Liver (tissue), 9 donors: ENCODE data around the gene TXNDC16. TPM values are rescaled to one million over a fixed set of nuclear protein-coding genes. Genes with fewer than 3 reads are reported as not detected.

ENCODE experiments used
- DNase-seq: peaks from one replicate; pipeline ENCODE4 v3.0.0-alpha.2; 2017; ENCODE audit warnings: low spot score
- H3K27ac ChIP-seq, 2 donors: one replicate each; pipeline ENCODE4 v1.7.0; 2013; ENCODE audit warnings: inconsistent platforms in 2 of 2, low read length in 2 of 2, control low read depth in 1 of 2, low read depth in 1 of 2, mild to moderate bottlenecking in 1 of 2
- H3K27me3 ChIP-seq, 4 donors: one replicate each; pipeline versions ENCODE4 v1.6.1 to v1.7.0; 2013; ENCODE audit warnings: low read length in 3 of 4, inconsistent platforms in 1 of 4, mild to moderate bottlenecking in 1 of 4, moderate library complexity in 1 of 4; ENCODE audit not compliant: control insufficient read depth in 4 of 4, insufficient read depth in 4 of 4
- H3K36me3 ChIP-seq, 4 donors: one replicate each; pipeline versions ENCODE4 v1.6.1 to v1.7.0; 2013; ENCODE audit warnings: low read length in 3 of 4, mild to moderate bottlenecking in 3 of 4, low read depth in 1 of 4, moderate library complexity in 1 of 4; ENCODE audit not compliant: control insufficient read depth in 4 of 4, insufficient read depth in 3 of 4
- H3K4me1 ChIP-seq, 4 donors: one replicate each; pipeline versions ENCODE4 v1.6.1 to v1.7.0; 2013; ENCODE audit warnings: low read length in 3 of 4, mild to moderate bottlenecking in 3 of 4, moderate library complexity in 1 of 4; ENCODE audit not compliant: control insufficient read depth in 4 of 4, insufficient read depth in 4 of 4
- H3K4me3 ChIP-seq, 3 donors: one replicate each; pipeline versions ENCODE4 v1.6.1 to v1.7.0; 2013; ENCODE audit warnings: low read length in 3 of 3, control low read depth in 1 of 3, low read depth in 1 of 3, mild to moderate bottlenecking in 1 of 3
- H3K9ac ChIP-seq, 2 donors: one replicate each; pipeline ENCODE4 v1.7.0; 2013; ENCODE audit warnings: low read length in 2 of 2, mild to moderate bottlenecking in 2 of 2, moderate library complexity in 2 of 2, control low read depth in 1 of 2, low read depth in 1 of 2
- H3K9me3 ChIP-seq, 4 donors: one replicate each; pipeline versions ENCODE4 v1.6.1 to v1.7.0; 2013; ENCODE audit warnings: low read length in 3 of 4; ENCODE audit not compliant: control insufficient read depth in 4 of 4
- CTCF ChIP-seq: fragments of 150-350 bp; IDR thresholded peaks from 2 replicates; pipeline ENCODE4 v1.5.1; 2017; ENCODE audit warnings: improper control_type of control experiment, low read depth, low read length; ENCODE audit not compliant: missing input control
- EGR1 ChIP-seq, 2 donors: IDR thresholded peaks; 2 replicates each; pipeline ENCODE4 v1.6.1; 2016 to 2018; ENCODE audit warnings: antibody characterized with exemption in 2 of 2, low read depth in 2 of 2
- FOXA1 ChIP-seq: IDR thresholded peaks from 2 replicates; pipeline ENCODE4 v1.6.1; 2016; ENCODE audit warnings: antibody characterized with exemption
- FOXA2 ChIP-seq: IDR thresholded peaks from 2 replicates; pipeline ENCODE4 v1.6.1; 2016; ENCODE audit warnings: antibody characterized with exemption
- GABPA ChIP-seq, 2 donors: IDR thresholded peaks in 1 of 2; conservative IDR thresholded peaks in 1 of 2; 2 replicates each; pipeline ENCODE4 v1.6.1; 2016; ENCODE audit warnings: antibody characterized with exemption in 2 of 2, mild to moderate bottlenecking in 1 of 2, moderate library complexity in 1 of 2
- HNF4A ChIP-seq, 2 donors: conservative IDR thresholded peaks; 2 replicates each; pipeline ENCODE4 v1.6.1; 2016; ENCODE audit warnings: antibody characterized with exemption in 2 of 2, mild to moderate bottlenecking in 2 of 2
- HNF4G ChIP-seq: IDR thresholded peaks from 2 replicates; pipeline ENCODE4 v1.6.1; 2016; ENCODE audit warnings: antibody characterized with exemption
- JUND ChIP-seq, 2 donors: IDR thresholded peaks; 2 replicates each; pipeline ENCODE4 v1.6.1; 2016; ENCODE audit warnings: antibody characterized with exemption in 2 of 2
- NR2F2 ChIP-seq: IDR thresholded peaks from 2 replicates; pipeline ENCODE4 v1.6.1; 2016; ENCODE audit warnings: antibody characterized with exemption
- RAD21 ChIP-seq, 2 donors: IDR thresholded peaks; 2 replicates each; pipeline ENCODE4 v1.6.1; 2016; ENCODE audit warnings: antibody characterized with exemption in 2 of 2, mild to moderate bottlenecking in 2 of 2
- RXRA ChIP-seq, 2 donors: IDR thresholded peaks; 2 replicates each; pipeline ENCODE4 v1.6.1; 2017 to 2018; ENCODE audit warnings: antibody characterized with exemption in 2 of 2, mild to moderate bottlenecking in 1 of 2
- SP1 ChIP-seq: IDR thresholded peaks from 2 replicates; pipeline ENCODE4 v1.6.1; 2018; ENCODE audit warnings: antibody characterized with exemption, mild to moderate bottlenecking
- TAF1 ChIP-seq: conservative IDR thresholded peaks from 2 replicates; pipeline ENCODE4 v1.6.1; 2016; ENCODE audit warnings: antibody characterized with exemption, mild to moderate bottlenecking
- YY1 ChIP-seq: IDR thresholded peaks from 2 replicates; pipeline ENCODE4 v1.6.1; 2016; ENCODE audit warnings: antibody characterized with exemption, mild to moderate bottlenecking
- ZBTB33 ChIP-seq: IDR thresholded peaks from 2 replicates; pipeline ENCODE4 v1.6.1; 2016; ENCODE audit warnings: antibody characterized with exemption
- WGBS: extraction: QIAGEN DNeasy Blood & Tissue Kit; methylation state at CpG from one replicate; pipeline ENCODE4 v1.1.7; 2013; 5-methylcytosine and 5-hydroxymethylcytosine counted together
- polyA plus RNA-seq, 2 donors: library from polyadenylated mRNA; stranded (reverse) in 1 of 2; unstranded in 1 of 2; fragments of 200-250 nt in 1 of 2; fragments of >200 nt in 1 of 2; fragmentation: Nextera tagmentation in 1 of 2; extraction: Ambion mirVana in 1 of 2; gene quantifications; one replicate each; pipeline versions ENCODE4 v1.2.1 to v1.2.3, GENCODE V29; 2013 to 2015
- total RNA-seq, 2 donors: library from RNA; depleted of rRNA; stranded (reverse); fragments of >200 nt; gene quantifications; one replicate each; pipeline ENCODE4 v1.2.3, GENCODE V29; 2014
- TF ChIP-seq, protein P1 (sequence below): IDR thresholded peaks from 2 replicates; pipeline ENCODE4 v1.6.1; 2016; ENCODE audit warnings: antibody characterized with exemption, mild to moderate bottlenecking
- TF ChIP-seq, protein P2 (sequence below): IDR thresholded peaks from 2 replicates; pipeline ENCODE4 v1.6.1; 2016; ENCODE audit warnings: antibody characterized with exemption
- TF ChIP-seq, protein P3 (sequence below): IDR thresholded peaks from 2 replicates; pipeline ENCODE4 v1.6.1; 2016; ENCODE audit warnings: antibody characterized with exemption
- donor health status: healthy.
- donor health status: healthy.
- donor health status: healthy.
- donor health status: healthy.
- donor health status: healthy.

Gene TXNDC16
- total and polyA plus RNA-seq, 4 donors = 2.0 to 16.2 (median 4.1) TPM

DNA sequence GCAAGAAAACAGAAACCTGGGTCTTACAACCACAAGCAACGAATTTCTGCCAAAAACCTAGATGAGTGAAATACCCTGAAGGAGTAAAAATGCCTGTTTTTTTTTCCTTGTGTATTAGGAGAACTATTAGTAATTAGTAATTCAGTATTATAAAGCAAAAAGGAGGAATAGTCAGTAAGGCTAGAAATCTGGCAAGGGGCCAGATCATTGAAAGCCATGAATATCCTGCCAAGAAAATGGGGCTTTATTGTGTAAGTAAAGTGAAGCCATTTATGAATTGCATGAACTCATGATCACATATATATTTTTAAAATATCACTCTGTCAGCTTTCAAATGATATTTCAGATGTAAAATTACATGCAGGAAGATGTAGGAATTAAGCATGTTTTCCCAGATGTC is 57.9 kb downstream of the TXNDC16 start:
- Histone ChIP-seq H3K4me1 (no peaks in the 10 kb centered on the region), H3K9ac (no peak overlapping the region), H3K4me3 (no peak overlapping the region), H3K27me3 (no peaks in the 10 kb centered on the region), H3K27ac (no peak overlapping the region), H3K9me3 (peaks cover 0 to 8% (median 3%) of the 10 kb centered on the region in 4 donors), H3K36me3 (peaks cover 0 to 7% (median 3%) of the 10 kb centered on the region in 4 donors)
- 97% methylated on average over 1 of the region's 1 CpG for WGBS
- no peak for DNase-seq
- TF ChIP-seq RXRA (IDR thresholded peaks at IDR 0.05) = no peak
- TF ChIP-seq TAF1 = no peak
- no peak for TF ChIP-seq GABPA (IDR thresholded peaks at IDR 0.05 in 1 of 2, conservative IDR thresholded peaks at IDR 0.05 in 1 of 2)
- TF ChIP-seq EGR1 (IDR thresholded peaks at IDR 0.05; ENCODE audit: low read depth in 2 of 2) = no peak
- TF ChIP-seq JUND (IDR thresholded peaks at IDR 0.05) = no peak
- no peak for TF ChIP-seq NR2F2
- no peak for TF ChIP-seq FOXA2

GRCh38 chr14:52485350-52485960 is 66.8 kb downstream of the TXNDC16 start:
- Histone ChIP-seq H3K4me1 (no peaks in the 10 kb centered on the region), H3K27me3 (no peaks in the 10 kb centered on the region), H3K27ac (no peak overlapping the region), H3K9me3 (no peaks in the 10 kb centered on the region), H3K9ac (no peak overlapping the region), H3K36me3 (peaks cover 0 to 6% (median 2%) of the 10 kb centered on the region in 4 donors), H3K4me3 (no peak overlapping the region)
- 92% methylated on average over 4 of the region's 4 CpGs for WGBS
- DNase-seq = no peak
- TF ChIP-seq EGR1 (IDR thresholded peaks at IDR 0.05; ENCODE audit: low read depth in 2 of 2) = no peak
- TF ChIP-seq RXRA (IDR thresholded peaks at IDR 0.05) = no peak
- TF ChIP-seq YY1 = no peak
- no peak for TF ChIP-seq ZBTB33
- no peak for TF ChIP-seq NR2F2
- TF ChIP-seq, protein P1, sequence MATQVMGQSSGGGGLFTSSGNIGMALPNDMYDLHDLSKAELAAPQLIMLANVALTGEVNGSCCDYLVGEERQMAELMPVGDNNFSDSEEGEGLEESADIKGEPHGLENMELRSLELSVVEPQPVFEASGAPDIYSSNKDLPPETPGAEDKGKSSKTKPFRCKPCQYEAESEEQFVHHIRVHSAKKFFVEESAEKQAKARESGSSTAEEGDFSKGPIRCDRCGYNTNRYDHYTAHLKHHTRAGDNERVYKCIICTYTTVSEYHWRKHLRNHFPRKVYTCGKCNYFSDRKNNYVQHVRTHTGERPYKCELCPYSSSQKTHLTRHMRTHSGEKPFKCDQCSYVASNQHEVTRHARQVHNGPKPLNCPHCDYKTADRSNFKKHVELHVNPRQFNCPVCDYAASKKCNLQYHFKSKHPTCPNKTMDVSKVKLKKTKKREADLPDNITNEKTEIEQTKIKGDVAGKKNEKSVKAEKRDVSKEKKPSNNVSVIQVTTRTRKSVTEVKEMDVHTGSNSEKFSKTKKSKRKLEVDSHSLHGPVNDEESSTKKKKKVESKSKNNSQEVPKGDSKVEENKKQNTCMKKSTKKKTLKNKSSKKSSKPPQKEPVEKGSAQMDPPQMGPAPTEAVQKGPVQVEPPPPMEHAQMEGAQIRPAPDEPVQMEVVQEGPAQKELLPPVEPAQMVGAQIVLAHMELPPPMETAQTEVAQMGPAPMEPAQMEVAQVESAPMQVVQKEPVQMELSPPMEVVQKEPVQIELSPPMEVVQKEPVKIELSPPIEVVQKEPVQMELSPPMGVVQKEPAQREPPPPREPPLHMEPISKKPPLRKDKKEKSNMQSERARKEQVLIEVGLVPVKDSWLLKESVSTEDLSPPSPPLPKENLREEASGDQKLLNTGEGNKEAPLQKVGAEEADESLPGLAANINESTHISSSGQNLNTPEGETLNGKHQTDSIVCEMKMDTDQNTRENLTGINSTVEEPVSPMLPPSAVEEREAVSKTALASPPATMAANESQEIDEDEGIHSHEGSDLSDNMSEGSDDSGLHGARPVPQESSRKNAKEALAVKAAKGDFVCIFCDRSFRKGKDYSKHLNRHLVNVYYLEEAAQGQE = no peak
- TF ChIP-seq HNF4G = no peak
- TF ChIP-seq, protein P2, sequence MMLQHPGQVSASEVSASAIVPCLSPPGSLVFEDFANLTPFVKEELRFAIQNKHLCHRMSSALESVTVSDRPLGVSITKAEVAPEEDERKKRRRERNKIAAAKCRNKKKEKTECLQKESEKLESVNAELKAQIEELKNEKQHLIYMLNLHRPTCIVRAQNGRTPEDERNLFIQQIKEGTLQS = no peak
- no peak for TF ChIP-seq FOXA2
- TF ChIP-seq, protein P3, sequence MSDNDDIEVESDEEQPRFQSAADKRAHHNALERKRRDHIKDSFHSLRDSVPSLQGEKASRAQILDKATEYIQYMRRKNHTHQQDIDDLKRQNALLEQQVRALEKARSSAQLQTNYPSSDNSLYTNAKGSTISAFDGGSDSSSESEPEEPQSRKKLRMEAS = no peak
- TF ChIP-seq CTCF = no peak
- TF ChIP-seq GABPA (IDR thresholded peaks at IDR 0.05 in 1 of 2, conservative IDR thresholded peaks at IDR 0.05 in 1 of 2) = no peak
- TF ChIP-seq SP1 = no peak
- TF ChIP-seq FOXA1 = no peak
- no peak for TF ChIP-seq JUND (IDR thresholded peaks at IDR 0.05)
- TF ChIP-seq RAD21 (IDR thresholded peaks at IDR 0.05) = no peak
- no peak for TF ChIP-seq HNF4A (conservative IDR thresholded peaks at IDR 0.05)
- no peak for TF ChIP-seq TAF1
